ENCODE measurements around the gene NR2F1-AS1. TPM values are rescaled to one million over a fixed set of nuclear protein-coding genes. Genes with fewer than 3 reads are reported as not detected.

Gene NR2F1-AS1
- total and polyA plus RNA-seq, 2 of the 4 experiments (the other 2 are of a cell fraction): 12.5 to 12.8 TPM

DNA sequence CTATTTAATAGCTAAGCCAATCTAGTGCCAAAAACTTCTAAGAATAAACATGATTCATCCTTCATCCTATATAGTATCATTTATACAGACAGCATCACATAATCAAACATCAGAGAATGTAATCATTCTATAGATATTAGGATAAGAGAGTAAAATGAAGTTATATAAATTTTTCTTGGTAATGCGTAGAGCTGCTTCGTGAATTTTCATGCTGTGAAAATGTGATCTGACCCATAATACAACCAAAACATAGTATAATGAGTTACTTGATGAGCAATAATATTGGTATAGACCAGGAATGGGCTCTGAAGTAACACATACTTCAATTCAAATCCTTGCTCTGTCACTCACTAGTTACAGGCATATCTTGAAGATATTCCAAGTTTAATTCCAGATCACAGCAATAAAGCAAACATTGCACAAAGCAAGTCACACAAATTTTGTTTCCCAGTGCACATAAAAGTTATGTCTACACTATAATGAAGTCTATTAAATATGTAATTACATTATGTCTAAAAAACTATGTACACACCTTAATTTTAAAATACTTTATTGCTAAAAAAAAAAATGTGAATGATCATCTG is 23.9 kb downstream of the NR2F1-AS1 start:
- Histone ChIP-seq H3K4me2 (ENCODE audit: low read depth, low read length) (no peak overlapping the region), H3K56ac (ENCODE audit: extremely low read depth, insufficient read depth, low read length) (no peak overlapping the region), H4K5ac (ENCODE audit: low read depth, low read length) (no peak overlapping the region), H3K18ac (ENCODE audit: low read depth, low read length) (no peak overlapping the region), H3K4me3 (ENCODE audit: insufficient read depth, low read depth, low read length) (no peak overlapping the region), H3K36me3 (ENCODE audit: control insufficient read depth, insufficient read depth, low read length) (peaks cover 17% of the 10 kb centered on the region), H3K79me1 (ENCODE audit: low read depth in 1 of 2, low read length in 2 of 2) (peaks cover 18 to 25% of the 10 kb centered on the region in 2 experiments), H4K91ac (ENCODE audit: insufficient read depth, low read depth, low read length) (no peak overlapping the region), H2BK5ac (ENCODE audit: low read depth, low read length, poor library complexity, severe bottlenecking) (no peak overlapping the region), H3K9me3 (ENCODE audit: control insufficient read depth, insufficient read depth, low read length) (no peaks in the 10 kb centered on the region), H3K27ac (ENCODE audit: insufficient read depth, low read length) (no peak overlapping the region), H3K14ac (replicated peaks; ENCODE audit: low read depth, low read length) (no peak overlapping the region), H3K27me3 (ENCODE audit: control insufficient read depth, insufficient read depth, low read length) (no peaks in the 10 kb centered on the region), H3K4ac (ENCODE audit: low read depth, low read length) (no peak overlapping the region), H3K4me1 (ENCODE audit: control insufficient read depth, insufficient read depth, low read length) (no peaks in the 10 kb centered on the region), H2AK9ac (replicated peaks; ENCODE audit: low read depth, low read length, poor library complexity) (no peak overlapping the region), H2BK20ac (ENCODE audit: low read depth, low read length) (no peak overlapping the region), H3K23ac (ENCODE audit: low read depth, low read length) (no peak overlapping the region), H4K20me1 (ENCODE audit: insufficient read depth, low read length) (no peaks in the 10 kb centered on the region), H2AFZ (replicated peaks; ENCODE audit: low read length, poor library complexity) (no peak overlapping the region), H2BK120ac (ENCODE audit: low read depth, low read length) (no peak overlapping the region), H2AK5ac (ENCODE audit: low read depth, low read length) (no peak overlapping the region), H3K9me1 (ENCODE audit: insufficient read depth, low read length) (no peaks in the 10 kb centered on the region), H3K9ac (ENCODE audit: low read depth, low read length) (no peak overlapping the region), H4K8ac (ENCODE audit: low read depth in 2 of 2, low read length in 2 of 2) (no peak overlapping the region), H2BK15ac (ENCODE audit: low read depth, low read length) (no peak overlapping the region)
- BruUV-seq (replicated peaks): no TSS peak
- ChIA-PET CTCF (no interaction called here), POLR2A (ENCODE audit: unreplicated experiment) (no interaction called here)
- TF ChIP-seq NFE2L2 (IDR thresholded peaks at IDR 0.05; ENCODE audit: low read depth, low read length): no peak
- TF ChIP-seq MXI1 (IDR thresholded peaks at IDR 0.05; ENCODE audit: borderline replicate concordance, low read depth, low read length): no peak
- no peak for TF ChIP-seq CEBPB (IDR thresholded peaks at IDR 0.05; ENCODE audit: low read depth, low read length)
- TF ChIP-seq RAD21 (IDR thresholded peaks at IDR 0.05; ENCODE audit: low read length): no peak
- TF ChIP-seq CHD1 (IDR thresholded peaks at IDR 0.05; ENCODE audit: low read depth, low read length): no peak
- TF ChIP-seq, protein P1, sequence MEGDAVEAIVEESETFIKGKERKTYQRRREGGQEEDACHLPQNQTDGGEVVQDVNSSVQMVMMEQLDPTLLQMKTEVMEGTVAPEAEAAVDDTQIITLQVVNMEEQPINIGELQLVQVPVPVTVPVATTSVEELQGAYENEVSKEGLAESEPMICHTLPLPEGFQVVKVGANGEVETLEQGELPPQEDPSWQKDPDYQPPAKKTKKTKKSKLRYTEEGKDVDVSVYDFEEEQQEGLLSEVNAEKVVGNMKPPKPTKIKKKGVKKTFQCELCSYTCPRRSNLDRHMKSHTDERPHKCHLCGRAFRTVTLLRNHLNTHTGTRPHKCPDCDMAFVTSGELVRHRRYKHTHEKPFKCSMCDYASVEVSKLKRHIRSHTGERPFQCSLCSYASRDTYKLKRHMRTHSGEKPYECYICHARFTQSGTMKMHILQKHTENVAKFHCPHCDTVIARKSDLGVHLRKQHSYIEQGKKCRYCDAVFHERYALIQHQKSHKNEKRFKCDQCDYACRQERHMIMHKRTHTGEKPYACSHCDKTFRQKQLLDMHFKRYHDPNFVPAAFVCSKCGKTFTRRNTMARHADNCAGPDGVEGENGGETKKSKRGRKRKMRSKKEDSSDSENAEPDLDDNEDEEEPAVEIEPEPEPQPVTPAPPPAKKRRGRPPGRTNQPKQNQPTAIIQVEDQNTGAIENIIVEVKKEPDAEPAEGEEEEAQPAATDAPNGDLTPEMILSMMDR (conservative IDR thresholded peaks at IDR 0.05; ENCODE audit: low read depth, low read length): no peak
- TF ChIP-seq SMC3 (IDR thresholded peaks at IDR 0.05; ENCODE audit: low read depth, low read length): no peak
- TF ChIP-seq, protein P2, sequence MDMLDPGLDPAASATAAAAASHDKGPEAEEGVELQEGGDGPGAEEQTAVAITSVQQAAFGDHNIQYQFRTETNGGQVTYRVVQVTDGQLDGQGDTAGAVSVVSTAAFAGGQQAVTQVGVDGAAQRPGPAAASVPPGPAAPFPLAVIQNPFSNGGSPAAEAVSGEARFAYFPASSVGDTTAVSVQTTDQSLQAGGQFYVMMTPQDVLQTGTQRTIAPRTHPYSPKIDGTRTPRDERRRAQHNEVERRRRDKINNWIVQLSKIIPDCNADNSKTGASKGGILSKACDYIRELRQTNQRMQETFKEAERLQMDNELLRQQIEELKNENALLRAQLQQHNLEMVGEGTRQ (IDR thresholded peaks at IDR 0.05; ENCODE audit: low read depth, low read length): no peak
- no peak for TF ChIP-seq RCOR1 (IDR thresholded peaks at IDR 0.05; ENCODE audit: insufficient replicate concordance, low read length)
- TF ChIP-seq RFX5 (IDR thresholded peaks at IDR 0.05; ENCODE audit: low read depth, low read length): no peak
- DNase-seq: no peak
- no CpG with 5 or more reads among the region's 2 CpGs for WGBS, 2 experiments (ENCODE audit: extremely low coverage in 2 of 2, insufficient read length in 1 of 2)
- intact Hi-C loops (cut with micrococcal nuclease) (no loop called here), dilution Hi-C loops (cut with HindIII; ENCODE audit: low sequenced_read_pairs, unreplicated experiment) (no loop called here), in situ Hi-C loops (cut with MboI; ENCODE audit: low sequenced_read_pairs) (no loop called here)
- ATAC-seq (ENCODE audit: low read depth): no peak

Measured in IMR-90 (cell line).